GM21381 (cell line): ENCODE measurements around the gene WNT3A.

Source experiments
- ATAC-seq: cut with Tn5 transposase; IDR thresholded peaks from one replicate; pipeline ENCODE4 v1.9.1; 2021; ENCODE audit warnings: mild to moderate bottlenecking, moderate library complexity; ENCODE audit not compliant: unreplicated experiment

WNT3A gene

DNA sequence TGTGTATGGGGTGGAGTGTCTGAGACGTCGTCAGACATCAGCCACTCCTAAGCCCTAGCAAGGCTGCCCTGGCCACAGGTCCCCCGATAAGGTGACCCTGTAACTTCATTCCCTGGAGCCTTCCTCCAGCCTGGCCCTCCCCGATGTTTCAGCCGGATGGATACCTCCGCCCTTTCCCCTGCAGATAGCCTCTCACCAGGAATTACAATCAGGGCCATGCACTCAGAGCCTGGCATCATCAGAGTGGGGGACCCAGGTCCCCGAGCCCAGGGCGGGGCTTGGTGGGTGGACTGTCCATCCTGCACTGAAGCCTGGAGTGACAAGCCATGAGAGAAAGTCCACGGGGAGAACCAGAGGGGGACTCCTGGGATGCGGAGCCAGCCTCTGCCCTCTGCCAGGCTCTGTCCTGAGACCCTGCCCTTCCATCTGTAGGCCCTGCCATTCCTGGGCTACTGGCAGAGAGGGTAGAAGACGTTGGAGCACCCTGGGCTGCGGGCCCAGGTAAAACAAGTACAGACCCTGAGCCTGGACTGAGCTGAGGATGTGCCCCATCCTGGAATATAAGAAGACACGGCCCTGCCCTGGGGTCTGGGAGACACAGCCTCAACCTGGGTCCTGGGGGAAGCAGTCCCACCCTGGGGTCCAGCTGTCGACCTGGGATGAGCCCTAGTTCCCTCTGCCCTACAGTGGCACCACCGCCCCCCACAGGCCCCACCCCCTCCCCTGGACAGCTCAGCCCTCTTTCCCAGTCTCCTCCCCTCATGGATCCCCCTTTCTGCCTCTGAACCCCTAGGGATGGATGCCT is 58.9 kb downstream of the WNT3A start:
- ATAC-seq, result no peak

DNA sequence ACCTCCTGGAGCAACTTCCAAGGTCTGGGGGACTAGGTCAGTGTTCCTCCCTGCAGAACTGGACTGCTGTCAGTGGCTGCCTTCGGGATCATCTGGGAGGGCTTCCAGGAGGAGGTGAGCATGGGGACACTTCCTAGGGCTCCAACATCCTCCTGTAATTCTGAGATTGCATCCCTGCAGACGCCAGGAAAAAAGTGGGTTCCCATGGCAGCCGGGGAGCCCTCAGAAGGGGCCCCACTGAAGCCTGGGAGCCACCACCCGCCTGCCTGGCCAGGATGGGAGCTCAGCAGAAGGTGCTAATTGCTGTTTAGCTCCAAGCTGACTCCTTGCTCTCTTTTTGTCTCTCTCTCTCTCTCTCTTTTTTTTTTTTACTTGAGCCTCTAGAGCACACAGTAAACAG is 59.6 kb downstream of the WNT3A start:
- no peak for ATAC-seq

DNA sequence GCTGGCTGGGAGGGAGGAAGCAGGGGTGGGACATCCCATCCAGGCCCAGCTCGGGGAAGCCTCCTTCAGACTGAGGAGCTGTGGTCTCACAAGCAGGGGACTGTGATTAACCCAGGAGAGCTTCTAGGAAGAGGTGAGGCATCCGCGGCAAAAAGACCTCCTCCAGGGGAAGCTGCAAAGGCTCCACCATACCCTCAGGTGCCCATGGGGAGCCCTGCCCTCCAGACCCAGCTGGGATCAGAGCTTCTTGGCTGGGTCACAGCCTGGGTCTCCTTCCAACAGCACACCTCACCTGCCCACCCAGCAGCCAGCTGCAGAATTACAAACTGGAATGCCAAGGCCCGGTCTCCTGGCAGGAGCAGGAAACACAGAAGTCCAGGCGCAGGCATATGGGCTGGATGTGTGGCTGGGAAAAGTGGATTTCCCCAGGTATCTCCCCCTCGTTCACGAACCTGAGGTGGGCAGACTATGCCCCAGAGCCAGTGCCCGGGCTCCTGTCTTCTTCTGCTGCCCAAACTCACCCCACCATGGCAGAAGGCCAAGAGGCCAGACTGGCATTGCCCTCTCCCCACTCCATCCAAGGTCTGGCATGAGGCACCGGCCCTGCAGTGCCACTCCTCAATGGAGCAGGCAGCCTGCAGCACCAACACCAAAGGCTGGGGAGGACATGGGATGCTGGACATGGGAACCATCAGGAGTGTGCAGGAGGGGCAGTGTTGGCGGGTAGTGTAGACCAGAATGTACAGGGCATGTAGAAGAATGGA is 60.3 kb downstream of the WNT3A start:
- no peak for ATAC-seq

DNA sequence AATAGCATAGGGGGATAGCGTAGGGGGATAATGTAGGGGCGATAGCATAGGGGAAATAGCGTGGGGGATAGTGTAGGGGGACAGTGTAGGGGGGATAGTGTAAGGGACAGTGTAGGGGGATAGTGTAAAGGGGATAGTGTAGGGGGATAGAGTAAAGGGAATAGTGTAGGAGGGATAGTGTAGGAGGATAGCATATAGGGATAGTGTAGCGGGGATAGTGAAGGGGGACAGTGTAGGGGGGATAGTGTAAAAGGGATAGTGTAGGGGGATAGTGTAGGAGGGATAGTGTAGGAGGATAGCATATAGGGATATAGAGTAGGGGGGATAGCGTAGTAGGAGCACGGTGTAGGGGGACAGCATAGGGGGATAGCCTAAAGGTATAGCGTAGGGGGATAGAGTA is 61.6 kb downstream of the WNT3A start:
- no peak for ATAC-seq

DNA sequence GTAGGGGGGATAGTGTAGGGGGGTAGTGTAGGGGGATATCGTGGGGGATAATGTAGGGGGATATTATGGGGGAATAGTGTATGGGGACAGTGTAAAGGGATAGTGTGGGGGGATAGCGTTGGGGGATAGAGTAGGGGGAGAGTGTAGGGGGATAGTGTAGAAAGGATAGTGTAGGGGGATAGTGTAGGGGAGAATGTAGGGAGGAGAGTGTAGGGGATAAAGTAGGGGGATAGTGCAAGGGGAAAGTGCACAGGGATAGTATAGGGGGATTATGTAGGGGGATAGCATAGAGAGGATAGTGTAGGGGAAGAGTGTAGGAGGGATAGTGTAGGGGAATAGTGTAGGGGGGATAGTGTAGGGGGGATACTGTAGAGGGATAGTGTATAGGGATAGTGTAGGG is 63.4 kb downstream of the WNT3A start:
- no peak for ATAC-seq

DNA sequence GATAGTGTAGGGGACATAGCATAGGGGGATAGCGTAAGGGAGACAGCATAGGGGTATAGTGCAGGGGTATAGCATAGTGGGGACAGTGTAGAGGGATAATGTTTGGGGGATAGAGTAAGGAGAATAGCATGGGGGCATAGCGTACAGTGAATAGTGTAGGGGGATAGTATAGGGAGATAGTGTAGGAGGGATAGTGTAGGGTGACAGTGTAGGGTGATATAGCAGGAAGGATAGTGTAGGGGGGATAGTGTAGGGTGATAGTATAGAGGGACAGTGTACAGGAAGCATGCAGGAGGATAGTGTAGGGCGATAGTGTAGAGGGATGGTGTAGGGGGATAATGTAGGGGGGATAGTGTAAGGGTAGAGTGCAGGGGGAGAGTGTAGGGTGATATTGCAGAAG is 64.1 kb downstream of the WNT3A start:
- no peak for ATAC-seq

DNA sequence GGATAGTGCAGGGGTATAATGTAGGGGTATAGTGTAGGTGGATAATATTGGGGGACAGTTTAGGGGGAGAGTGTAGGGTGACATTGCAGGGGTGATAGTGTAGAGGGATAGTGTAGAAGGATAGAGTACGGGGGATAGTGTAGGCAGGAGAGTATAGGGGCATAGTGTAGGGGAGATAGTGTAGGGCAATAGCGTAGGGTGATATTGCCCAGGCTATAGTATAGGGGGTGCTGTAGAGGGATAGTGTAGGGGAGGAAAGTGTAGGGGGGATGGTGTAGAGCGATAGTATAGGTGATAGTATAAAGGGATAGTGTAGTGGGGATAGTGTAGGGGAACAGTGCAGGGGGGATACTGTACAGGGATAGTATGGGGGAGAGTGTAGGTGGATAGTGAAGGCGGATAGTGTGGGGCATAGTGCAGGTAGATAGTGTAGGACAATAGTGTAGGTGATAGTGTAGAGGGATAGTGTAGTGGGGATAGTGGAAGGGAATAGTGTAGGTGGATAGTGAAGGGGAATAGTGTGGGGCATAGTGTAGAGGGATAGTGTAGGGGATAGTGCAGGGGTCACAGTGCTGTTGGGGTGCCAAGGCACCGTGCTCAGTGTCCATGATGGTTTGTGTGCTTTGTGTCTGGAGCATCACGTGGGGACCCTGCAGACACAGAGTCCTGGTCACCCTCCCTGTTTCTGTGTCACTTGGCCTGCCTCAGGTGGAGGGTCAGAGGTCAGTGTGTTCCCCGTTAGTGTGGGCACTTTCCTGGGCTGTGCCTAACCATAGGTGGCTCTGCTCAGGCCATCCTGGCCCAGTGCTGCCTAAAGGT is 65.2 kb downstream of the WNT3A start:
- ATAC-seq, result no peak

DNA sequence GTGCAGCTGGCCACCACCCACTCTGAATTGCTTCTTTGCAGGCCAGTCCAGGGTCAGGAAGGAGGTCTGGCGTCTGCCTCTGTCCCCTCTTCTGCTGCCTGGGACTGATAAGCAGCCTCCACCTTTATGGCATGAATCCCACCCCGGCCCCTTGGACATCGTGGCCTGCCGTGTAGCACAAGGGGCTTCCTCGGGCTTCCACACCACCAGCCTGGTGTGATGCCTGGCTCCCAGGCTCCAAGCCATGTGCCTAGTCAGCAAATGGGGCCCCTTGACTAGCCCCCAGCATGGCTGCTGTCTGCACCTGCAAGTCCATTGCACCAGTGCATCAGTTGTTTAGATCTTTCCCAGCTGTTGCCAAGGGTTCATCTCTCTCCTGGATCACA is 65.9 kb downstream of the WNT3A start:
- ATAC-seq, result no peak

DNA sequence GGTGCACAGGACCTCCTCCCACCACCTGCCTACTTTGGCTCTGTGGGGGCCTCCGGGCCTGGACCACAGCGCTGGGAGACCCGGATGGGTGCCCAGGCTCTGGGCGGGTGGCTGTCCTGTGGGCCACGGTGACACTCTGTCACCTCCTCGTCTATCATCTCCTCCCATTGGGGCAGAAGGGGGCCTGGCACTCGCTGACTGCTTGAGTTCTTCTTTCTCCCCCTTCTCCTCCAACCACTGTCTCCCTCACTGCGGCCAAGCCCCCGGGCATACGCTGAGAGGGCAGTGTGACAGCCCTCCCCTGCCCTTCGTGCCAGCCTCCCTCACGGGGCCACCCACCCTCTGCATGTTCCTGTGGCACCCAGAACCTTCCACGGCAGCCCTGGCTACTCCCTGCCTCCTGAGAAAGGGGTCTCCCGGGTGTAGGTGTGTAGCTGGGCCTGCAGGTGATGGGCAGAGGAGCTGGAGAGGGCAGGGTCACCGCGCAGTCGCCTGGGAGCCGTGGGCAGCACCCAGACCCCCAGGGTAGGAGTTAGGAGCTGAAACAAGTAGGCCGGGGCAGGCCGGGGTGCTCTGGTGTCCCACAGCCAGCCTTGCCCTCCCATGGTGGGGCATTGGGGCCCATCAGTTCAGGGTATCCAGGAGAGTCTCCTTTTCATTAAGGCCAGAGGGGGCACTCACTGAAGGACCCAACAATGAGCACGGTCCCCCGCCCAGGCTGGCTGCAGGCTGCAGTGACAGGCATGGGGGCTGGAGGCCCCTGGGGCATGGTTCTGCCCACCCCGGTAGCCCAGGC is 66.5 kb downstream of the WNT3A start:
- ATAC-seq, result no peak

DNA sequence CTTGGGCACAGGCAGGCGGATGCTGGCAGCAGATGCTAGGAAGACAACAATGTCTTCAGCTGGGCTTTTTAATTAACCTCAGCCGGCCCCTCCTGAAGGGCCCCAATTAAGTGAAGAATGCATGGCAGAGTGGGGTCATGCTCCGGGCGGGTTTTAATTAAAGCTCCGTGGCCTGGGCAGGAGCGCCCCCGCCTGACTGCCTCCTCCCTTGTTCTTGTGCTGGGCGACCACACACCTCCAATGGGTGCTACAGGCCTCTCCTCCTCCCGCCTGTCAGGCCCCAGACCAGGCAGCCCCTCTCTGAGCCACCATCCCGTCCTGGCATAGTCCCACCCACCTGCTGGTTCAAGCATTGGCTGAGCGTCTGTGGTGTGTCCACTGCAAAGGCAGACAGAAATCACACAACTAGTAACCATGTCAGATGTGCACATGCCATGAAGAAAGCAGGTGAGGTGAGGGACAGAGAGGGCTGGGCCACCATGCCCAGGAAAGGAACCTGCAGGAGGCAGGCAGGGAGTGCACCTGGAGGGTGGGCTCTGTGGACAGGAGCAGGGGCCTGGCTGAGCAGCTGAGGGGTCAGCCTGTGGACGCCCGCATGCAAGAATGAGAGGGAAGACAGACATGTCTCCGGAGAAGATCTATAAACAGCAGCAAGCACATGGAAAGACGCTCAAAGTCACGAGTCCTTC is 67.2 kb downstream of the WNT3A start:
- ATAC-seq, result no peak

DNA sequence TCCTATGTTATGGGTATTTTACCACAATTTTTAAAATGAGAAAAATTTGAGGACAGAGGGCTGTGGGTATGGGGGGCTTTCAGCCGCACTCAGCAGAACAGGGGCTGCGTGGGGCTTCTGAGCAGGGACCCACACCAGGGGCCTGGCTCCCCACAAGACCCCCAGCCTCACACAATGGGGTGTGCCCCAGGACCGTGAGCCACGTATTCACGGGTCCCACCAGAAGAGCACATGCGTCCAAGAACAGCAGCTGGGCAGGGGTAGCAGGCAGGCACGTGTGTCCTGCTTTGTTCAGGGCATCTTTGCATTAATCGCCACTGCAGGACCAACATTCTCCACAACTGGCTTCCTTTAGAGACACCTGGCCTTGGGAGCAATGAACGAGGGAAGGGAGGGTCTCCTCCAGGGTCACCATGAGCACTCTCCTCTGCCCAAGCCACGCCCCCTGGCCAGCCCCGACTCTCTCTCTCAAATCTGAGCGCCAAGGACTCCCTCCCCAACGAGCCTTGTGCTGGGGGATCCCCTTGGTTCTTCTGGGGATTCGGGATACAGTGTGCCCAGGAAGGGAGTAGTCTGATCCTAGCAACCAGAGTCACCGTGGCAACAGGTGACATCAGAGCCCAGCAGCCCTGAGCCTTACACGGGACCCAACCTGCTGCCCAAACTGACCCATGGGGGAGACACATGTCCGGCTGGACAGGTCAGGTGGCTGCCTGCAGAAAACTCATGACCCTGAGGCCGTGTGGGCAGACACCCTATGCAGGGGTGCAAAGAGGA is 68.3 kb downstream of the WNT3A start:
- no peak for ATAC-seq

DNA sequence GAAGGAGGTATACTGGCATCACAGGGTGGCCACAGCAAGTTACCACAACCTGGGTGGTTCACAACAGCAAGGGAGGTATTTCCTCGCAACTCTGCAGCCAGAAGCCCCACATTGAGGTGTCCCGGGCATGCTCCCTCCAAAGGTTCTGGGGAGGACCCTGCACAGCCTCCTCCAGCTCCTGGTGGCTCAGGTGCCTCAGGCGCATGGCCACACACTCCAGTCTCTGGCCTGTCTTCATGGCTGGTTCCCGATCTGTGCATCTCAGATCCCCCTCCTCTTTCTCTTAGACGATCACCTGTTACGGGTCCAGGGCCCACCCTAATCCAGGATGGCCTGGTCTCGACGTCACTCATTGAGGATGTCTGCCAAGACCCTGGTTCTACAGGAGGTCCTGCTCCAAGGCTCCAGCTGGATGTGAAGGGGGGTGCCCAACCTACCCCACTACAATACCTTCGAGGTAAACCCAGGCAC is 69.0 kb downstream of the WNT3A start:
- ATAC-seq, result no peak

DNA sequence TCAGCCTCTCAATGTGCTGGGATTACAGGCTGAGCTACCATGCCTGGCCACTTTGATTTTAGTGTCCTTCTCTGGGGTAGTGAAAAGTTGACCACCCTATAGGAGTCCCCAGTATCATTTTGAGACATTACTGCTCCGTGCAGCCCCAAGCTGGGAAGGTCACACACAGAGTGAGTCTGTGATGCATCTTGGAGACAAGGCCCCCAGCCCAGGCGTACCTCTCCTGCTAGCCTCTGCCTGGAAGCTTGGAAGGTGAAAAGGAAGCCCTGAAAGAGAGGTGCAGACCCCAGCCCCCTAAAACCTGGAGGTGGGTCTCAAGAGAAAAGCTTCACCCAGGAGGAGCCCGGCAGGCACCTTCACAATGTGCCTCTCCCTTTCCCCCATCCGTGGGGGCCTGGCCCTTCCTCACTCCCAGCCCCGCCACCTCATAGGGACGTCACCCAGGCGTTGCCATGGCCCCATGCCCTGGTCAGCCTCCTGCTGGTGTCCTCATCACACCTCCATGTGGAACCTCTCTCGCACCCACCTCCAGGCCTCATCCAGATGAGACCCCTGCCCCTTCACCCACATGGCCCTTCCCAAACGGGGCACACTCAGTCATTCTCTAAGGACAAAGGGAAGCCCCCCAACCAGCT is 70.1 kb downstream of the WNT3A start:
- ATAC-seq, result no peak

DNA sequence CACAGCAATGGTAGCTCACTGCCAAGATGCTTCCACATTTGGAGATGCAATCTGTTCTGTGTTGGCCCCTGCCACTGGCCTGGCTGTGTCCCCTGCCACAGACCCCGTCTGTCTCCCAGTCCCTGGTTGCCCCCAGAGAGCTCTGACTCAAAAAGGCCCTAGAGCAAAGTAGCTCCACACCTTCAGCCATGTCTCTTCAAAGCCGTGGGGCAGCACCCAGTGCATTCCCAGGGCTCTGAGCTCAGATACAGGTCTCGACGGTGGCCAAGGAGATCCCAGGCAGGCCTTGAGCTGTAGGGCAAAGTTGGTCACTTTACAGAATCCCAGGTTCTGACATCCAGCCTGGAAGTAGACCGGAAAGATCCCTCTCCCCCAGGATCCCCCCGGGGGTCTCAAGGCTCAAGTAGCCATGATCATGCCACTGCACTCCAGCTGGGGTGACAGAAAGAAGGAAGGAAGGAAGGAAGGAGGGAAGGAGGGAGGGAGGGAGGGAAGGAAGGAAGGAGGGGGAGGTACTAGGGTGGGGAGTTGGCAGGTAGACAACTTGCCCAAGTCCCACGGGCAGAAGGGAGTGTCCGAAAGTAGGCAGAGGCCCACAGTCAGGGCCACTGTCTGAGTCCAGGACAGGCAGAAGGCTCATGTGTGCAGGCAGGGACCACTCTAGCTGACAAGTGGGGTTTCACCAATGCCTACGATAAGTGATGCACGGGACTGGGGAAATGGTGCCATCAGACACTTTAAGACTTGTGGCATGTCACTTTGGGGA is 71.0 kb downstream of the WNT3A start:
- no peak for ATAC-seq

DNA sequence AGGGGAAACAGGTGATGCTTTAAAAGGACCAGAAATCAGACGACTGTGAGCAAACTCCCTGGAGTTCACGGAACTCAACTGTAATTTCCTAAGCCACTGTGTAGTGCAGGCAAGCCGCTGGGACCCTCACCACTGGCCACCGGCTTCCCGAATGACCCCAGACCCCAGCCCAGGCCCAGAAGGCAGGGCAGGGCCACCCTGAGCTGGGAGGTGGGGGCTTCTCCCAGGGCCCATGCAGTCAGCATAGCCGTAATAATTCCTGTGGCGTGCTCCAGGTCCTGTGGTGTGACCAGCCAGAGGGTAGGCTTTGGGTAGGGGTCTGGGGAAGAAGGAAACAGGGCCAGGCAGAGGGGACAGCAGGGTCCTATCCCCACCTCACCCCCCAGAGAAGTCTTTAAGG is 72.2 kb downstream of the WNT3A start:
- no peak for ATAC-seq

DNA sequence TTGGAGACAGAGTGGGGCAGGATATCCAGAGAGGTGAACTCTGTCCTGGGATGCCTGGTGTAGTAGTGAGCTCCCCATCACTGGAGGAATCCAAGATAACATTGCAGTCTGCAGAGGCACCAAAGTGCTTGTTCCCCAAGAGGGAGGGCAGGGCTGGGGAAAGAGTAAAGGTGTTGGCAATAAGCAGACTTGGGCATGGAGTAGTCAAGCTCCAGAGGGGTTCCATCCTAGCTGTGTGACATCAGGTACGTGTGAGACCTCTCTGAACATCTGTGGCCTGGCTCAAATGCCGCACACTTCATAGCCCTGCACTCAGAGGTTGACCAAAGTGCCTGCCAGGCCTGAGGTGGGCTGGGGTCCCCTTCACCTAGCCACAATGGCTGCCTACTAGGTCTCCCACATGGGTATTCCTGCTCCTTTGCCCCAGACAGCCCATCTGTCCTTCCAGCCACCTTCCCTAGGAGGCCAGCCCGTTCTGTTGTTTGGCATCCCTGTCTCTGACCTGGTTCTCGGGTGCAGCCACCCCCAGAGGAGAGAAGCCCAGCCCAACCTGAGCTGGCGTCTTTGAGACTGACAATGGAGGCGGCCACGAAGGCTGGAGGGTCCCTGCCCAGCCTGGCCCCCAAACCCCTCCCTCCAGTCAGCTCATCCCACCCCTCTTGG is 72.9 kb downstream of the WNT3A start:
- no peak for ATAC-seq

DNA sequence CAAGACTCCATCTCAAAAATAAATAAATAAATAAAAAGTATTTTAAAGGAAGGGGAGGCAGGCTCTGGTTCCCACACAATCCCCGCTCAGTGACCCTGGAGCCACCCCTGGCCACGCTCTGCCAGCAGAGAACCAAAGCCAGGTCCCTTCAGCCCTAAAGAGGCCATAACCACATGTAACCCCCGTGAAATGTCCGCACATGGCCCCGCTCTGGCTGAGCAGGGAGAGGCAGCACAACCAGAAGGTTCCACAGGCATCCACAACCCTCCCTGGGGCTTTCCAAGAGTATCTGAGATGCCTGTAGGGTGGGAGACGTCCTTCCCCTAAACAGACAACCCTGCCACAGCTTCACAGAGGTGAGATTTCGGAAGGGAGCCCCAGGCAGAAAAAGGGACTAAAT is 74.3 kb downstream of the WNT3A start:
- ATAC-seq, result no peak
